Skeletal muscle satellite cell (primary cell): ENCODE measurements around the gene TPST1.

Source experiments
- H3K27me3 ChIP-seq: 2 replicates; pipeline ENCODE4 v1.7.0; 2013; ENCODE audit warnings: low read length; ENCODE audit not compliant: control insufficient read depth, insufficient read depth
- H3K36me3 ChIP-seq: 2 replicates; pipeline ENCODE4 v1.7.0; 2013; ENCODE audit warnings: mild to moderate bottlenecking, control low read depth, low read length; ENCODE audit not compliant: insufficient read depth
- H3K4me1 ChIP-seq: 2 replicates; pipeline ENCODE4 v1.7.0; 2013; ENCODE audit warnings: low read length; ENCODE audit not compliant: control insufficient read depth, insufficient read depth
- H3K4me2 ChIP-seq: 2 replicates; pipeline ENCODE4 v1.7.0; 2013; ENCODE audit warnings: mild to moderate bottlenecking, low read length
- H3K4me3 ChIP-seq: 2 replicates; pipeline ENCODE4 v1.7.0; 2013; ENCODE audit warnings: low read length
- H3K9ac ChIP-seq: 2 replicates; pipeline ENCODE4 v1.7.0; 2013; ENCODE audit warnings: mild to moderate bottlenecking, low read depth, low read length, moderate library complexity
- H3K9me3 ChIP-seq: replicated peaks from 2 replicates; pipeline ENCODE4 v1.7.0; 2013; ENCODE audit warnings: mild to moderate bottlenecking, control low read depth, low read length

The TPST1 gene

DNA sequence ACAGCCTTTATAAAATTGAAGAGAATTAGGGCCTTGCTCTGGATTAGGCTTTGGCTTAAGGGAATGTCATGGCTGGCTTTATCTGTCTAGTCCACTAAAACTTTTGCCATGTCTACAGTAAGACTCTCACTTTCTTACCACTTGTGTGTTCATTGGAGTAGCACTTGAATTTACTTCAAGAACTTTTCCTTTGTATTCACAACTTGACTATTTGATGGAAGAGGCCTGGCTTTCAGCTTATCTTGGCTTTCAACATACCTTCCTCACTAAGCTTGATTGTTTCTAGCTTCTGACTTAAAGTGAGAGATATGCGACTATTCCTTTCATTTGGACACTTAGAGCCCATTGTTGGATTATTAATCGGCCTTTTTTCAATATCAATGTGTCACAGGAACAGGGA lies 96.1 kb downstream of the TPST1 start:
- no peak overlapping the region for H3K4me3 ChIP-seq
- peaks cover 25% of the 10 kb centered on the region for H3K4me1 ChIP-seq
- H3K9me3 ChIP-seq, result no peaks in the 10 kb centered on the region
- no peaks in the 10 kb centered on the region for H3K36me3 ChIP-seq
- no peak overlapping the region for H3K9ac ChIP-seq
- no peaks in the 10 kb centered on the region for H3K27me3 ChIP-seq
- no peak overlapping the region for H3K4me2 ChIP-seq

GRCh38 chr7:66301737-66302136 lies 96.6 kb downstream of the TPST1 start:
- Histone ChIP-seq H3K4me1 (peaks cover 25% of the 10 kb centered on the region), H3K4me3 (no peak overlapping the region), H3K27me3 (no peaks in the 10 kb centered on the region), H3K4me2 (no peak overlapping the region), H3K9ac (no peak overlapping the region), H3K9me3 (no peaks in the 10 kb centered on the region), H3K36me3 (no peaks in the 10 kb centered on the region)

GRCh38 chr7:66303454-66304155 lies 98.5 kb downstream of the TPST1 start:
- Histone ChIP-seq H3K4me1 (peaks cover 29% of the 10 kb centered on the region), H3K27me3 (no peaks in the 10 kb centered on the region), H3K9ac (no peak overlapping the region), H3K36me3 (no peaks in the 10 kb centered on the region), H3K9me3 (no peaks in the 10 kb centered on the region), H3K4me2 (no peak overlapping the region), H3K4me3 (no peak overlapping the region)

- Histone ChIP-seq H3K9me3 (no peaks in the 10 kb centered on the region), H3K4me1 (peaks cover 29% of the 10 kb centered on the region), H3K36me3 (no peaks in the 10 kb centered on the region), H3K4me3 (no peak overlapping the region), H3K4me2 (no peak overlapping the region), H3K9ac (no peak overlapping the region), H3K27me3 (no peaks in the 10 kb centered on the region)
Measured at GRCh38 chr7:66304536-66304935, 99.4 kb downstream of the TPST1 start.

GRCh38 chr7:66306243-66306642 lies 101.1 kb downstream of the TPST1 start:
- Histone ChIP-seq H3K36me3 (no peaks in the 10 kb centered on the region), H3K9ac (no peak overlapping the region), H3K4me3 (no peak overlapping the region), H3K9me3 (no peaks in the 10 kb centered on the region), H3K27me3 (no peaks in the 10 kb centered on the region), H3K4me2 (no peak overlapping the region), H3K4me1 (peaks cover 29% of the 10 kb centered on the region)

GRCh38 chr7:66307591-66308215 lies 102.6 kb downstream of the TPST1 start:
- Histone ChIP-seq H3K9ac (no peak overlapping the region), H3K4me1 (peaks cover 29% of the 10 kb centered on the region), H3K4me2 (no peak overlapping the region), H3K27me3 (no peaks in the 10 kb centered on the region), H3K4me3 (no peak overlapping the region), H3K36me3 (no peaks in the 10 kb centered on the region), H3K9me3 (no peaks in the 10 kb centered on the region)

GRCh38 chr7:66308411-66308810 lies 103.3 kb downstream of the TPST1 start:
- Histone ChIP-seq H3K4me1 (peaks cover 29% of the 10 kb centered on the region), H3K4me3 (no peak overlapping the region), H3K9me3 (no peaks in the 10 kb centered on the region), H3K36me3 (no peaks in the 10 kb centered on the region), H3K9ac (no peak overlapping the region), H3K4me2 (no peak overlapping the region), H3K27me3 (no peaks in the 10 kb centered on the region)

GRCh38 chr7:66310620-66311019 lies 105.5 kb downstream of the TPST1 start:
- no peaks in the 10 kb centered on the region for H3K9me3 ChIP-seq
- H3K4me3 ChIP-seq, result no peak overlapping the region
- H3K27me3 ChIP-seq, result no peaks in the 10 kb centered on the region
- H3K36me3 ChIP-seq, result no peaks in the 10 kb centered on the region
- no peak overlapping the region for H3K4me2 ChIP-seq
- peaks cover 18% of the 10 kb centered on the region for H3K4me1 ChIP-seq
- H3K9ac ChIP-seq, result no peak overlapping the region

GRCh38 chr7:66313886-66314568 lies 108.9 kb downstream of the TPST1 start:
- no peaks in the 10 kb centered on the region for H3K4me1 ChIP-seq
- H3K27me3 ChIP-seq, result no peaks in the 10 kb centered on the region
- no peaks in the 10 kb centered on the region for H3K36me3 ChIP-seq
- no peak overlapping the region for H3K9ac ChIP-seq
- H3K4me2 ChIP-seq, result no peak overlapping the region
- no peak overlapping the region for H3K4me3 ChIP-seq
- no peaks in the 10 kb centered on the region for H3K9me3 ChIP-seq

DNA sequence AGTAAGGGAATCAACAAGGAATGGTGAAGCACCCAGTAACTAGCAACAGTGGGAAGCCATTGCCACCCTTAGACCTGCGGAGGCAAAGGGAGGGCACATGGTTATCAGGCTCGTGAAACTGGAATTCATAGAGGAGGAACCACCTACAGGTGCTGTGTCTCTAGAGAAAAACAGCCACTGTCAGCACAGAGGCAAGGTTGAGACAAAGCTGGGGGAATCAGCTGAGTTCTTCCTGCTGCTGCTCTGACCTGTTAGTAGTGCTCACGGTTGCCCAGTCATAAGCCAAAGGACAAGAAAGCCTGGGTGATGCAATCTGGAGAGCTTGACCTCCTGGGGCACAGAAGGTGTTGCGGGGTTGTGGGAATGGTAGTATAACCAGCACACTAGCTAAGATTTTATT lies 110.1 kb downstream of the TPST1 start:
- Histone ChIP-seq H3K9me3 (no peaks in the 10 kb centered on the region), H3K9ac (no peak overlapping the region), H3K27me3 (no peaks in the 10 kb centered on the region), H3K4me2 (no peak overlapping the region), H3K4me3 (no peak overlapping the region), H3K36me3 (no peaks in the 10 kb centered on the region), H3K4me1 (no peaks in the 10 kb centered on the region)

- no peaks in the 10 kb centered on the region for H3K27me3 ChIP-seq
- no peak overlapping the region for H3K9ac ChIP-seq
- H3K36me3 ChIP-seq, result no peaks in the 10 kb centered on the region
- no peaks in the 10 kb centered on the region for H3K9me3 ChIP-seq
- no peaks in the 10 kb centered on the region for H3K4me1 ChIP-seq
- no peak overlapping the region for H3K4me3 ChIP-seq
- H3K4me2 ChIP-seq, result no peak overlapping the region
Measured at GRCh38 chr7:66319407-66319979, 114.4 kb downstream of the TPST1 start.
